ENCODE data around the gene RAVER1.
"Not testable (repeated sequence)": the region's sequence is repeated elsewhere in the genome, so short reads cannot be mapped to it uniquely, and the experiment has no call there.

RAVER1 gene

GRCh38 chr19:10291554-10292205 is 41.6 kb downstream of the RAVER1 start:
- no peak for DNase-seq (ENCODE audit: low read depth)

- DNase-seq (ENCODE audit: low read depth) = no peak
Measured at GRCh38 chr19:10290876-10291553, 42.3 kb downstream of the RAVER1 start.

- DNase-seq (ENCODE audit: low read depth) = no peak
Measured at GRCh38 chr19:10290357-10290875, 42.9 kb downstream of the RAVER1 start.

GRCh38 chr19:10289836-10290356 is 43.4 kb downstream of the RAVER1 start, which contains the start of gene ICAM5:
Gene ICAM5 (plus strand): TSS chr19:10289952. CDS start chr19:10290044, 92 bp downstream.
- no peak for DNase-seq (ENCODE audit: low read depth)

- DNase-seq (ENCODE audit: low read depth) = peak; percentile 46
Measured at GRCh38 chr19:10289167-10289835, 44.0 kb downstream of the RAVER1 start.

GRCh38 chr19:10288662-10289166 is 44.6 kb downstream of the RAVER1 start:
- DNase-seq (ENCODE audit: low read depth) = no peak

- no peak for DNase-seq (ENCODE audit: low read depth)
Measured at GRCh38 chr19:10286803-10287737, 46.3 kb downstream of the RAVER1 start, which contains the start of gene ICAM4. Gene ICAM4 (plus strand): TSS chr19:10286955. CDS start chr19:10287013, 58 bp downstream.

GRCh38 chr19:10285393-10285792 is 47.9 kb downstream of the RAVER1 start:
- no peak for DNase-seq (ENCODE audit: low read depth)

GRCh38 chr19:10284960-10285278 is 48.4 kb downstream of the RAVER1 start:
- DNase-seq (ENCODE audit: low read depth) = no peak

- DNase-seq (ENCODE audit: low read depth) = no peak
Measured at GRCh38 chr19:10284065-10284959, 49.0 kb downstream of the RAVER1 start.

GRCh38 chr19:10283301-10284064 is 49.8 kb downstream of the RAVER1 start:
- no peak for DNase-seq (ENCODE audit: low read depth)

GRCh38 chr19:10282043-10282442 is 51.3 kb downstream of the RAVER1 start:
- not testable (repeated sequence) for DNase-seq (ENCODE audit: low read depth)

GRCh38 chr19:10279737-10280442 is 53.4 kb downstream of the RAVER1 start:
- no peak for DNase-seq (ENCODE audit: low read depth)

- no peak for DNase-seq (ENCODE audit: low read depth)
Measured at GRCh38 chr19:10278935-10279334, 54.4 kb downstream of the RAVER1 start.

- no peak for DNase-seq (ENCODE audit: low read depth)
Measured at GRCh38 chr19:10277795-10278589, 55.3 kb downstream of the RAVER1 start.

GRCh38 chr19:10274589-10274988 is 58.7 kb downstream of the RAVER1 start:
- DNase-seq (ENCODE audit: low read depth) = no peak

- DNase-seq (ENCODE audit: low read depth) = no peak
Measured at GRCh38 chr19:10271543-10272086, 61.7 kb downstream of the RAVER1 start.

Measured in T follicular helper cell (primary cell).